K562 (cell line): Measurements from ENCODE around the gene DDIT3. TPM values are rescaled to one million over a fixed set of nuclear protein-coding genes. Genes with fewer than 3 reads are reported as not detected.

Experiments
- ATAC-seq: fragments of 200-7000 bp; cut with Tn5 transposase; 3 replicates; pipeline ENCODE4 v1.9.1; 2020; ENCODE audit warnings: moderate library complexity
- BruUV-seq: library from RNA; stranded (reverse); fragments of 400-500 nt; replicated peaks from 2 replicates; lab custom pipeline; 2021; lab: Mats Ljungman, UMichigan
- CTCF ChIA-PET: fragments of 300-600 bp; formaldehyde crosslinking; extraction: SDS; loops from one replicate; lab custom pipeline; 2021; ENCODE audit warnings: low intra/inter-chr PET ratio; lab: Yijun Ruan, JAX
- POLR2A ChIA-PET: fragments of 300-600, 350-650 bp; sonication (Branson Sonifier 250); formaldehyde crosslinking; extraction: SDS; loops from one replicate; lab custom pipeline; 2021; ENCODE audit warnings: antibody characterized with exemption, inconsistent platforms; lab: Yijun Ruan, JAX
- DNase-seq, 4 experiments: peaks; one replicate each; pipeline versions ENCODE4 v3.0.0 to v3.0.0-alpha.2; 2011 to 2018; ENCODE audit warnings: low spot score in 3 of 4, mixed read lengths in 3 of 4; ENCODE audit errors: extremely low read depth in 1 of 4
- FAIRE-seq: peaks from 2 replicates; lab custom pipeline; 2011; peaks lifted over from hg19 to GRCh38; lab: Jason Lieb, UNC
- H2AFZ ChIP-seq: 2 replicates; pipeline ENCODE4 v1.6.0; 2011; ENCODE audit warnings: low read depth, low read length, control low read depth, inconsistent platforms
- H3K27ac ChIP-seq: fragments of 200-600 bp; 3 replicates; pipeline ENCODE4 v1.8.0; 2011; ENCODE audit warnings: low read depth, mild to moderate bottlenecking, control low read depth, inconsistent platforms, low read length, moderate library complexity, mixed read lengths; ENCODE audit errors: extremely low read depth
- H3K27me3 ChIP-seq, 2 experiments: fragments of 300-600 bp in 1 of 2; 2 replicates in 1 of 2; 3 replicates in 1 of 2; pipeline versions ENCODE4 v1.6.0 to v1.8.0; 2011; ENCODE audit warnings: inconsistent platforms in 2 of 2, low read length in 2 of 2, mild to moderate bottlenecking in 1 of 2, mixed read lengths in 1 of 2, moderate library complexity in 1 of 2; ENCODE audit not compliant: control insufficient read depth in 2 of 2, insufficient read depth in 2 of 2
- H3K36me3 ChIP-seq: fragments of 300-600 bp; 3 replicates; pipeline ENCODE4 v1.8.0; 2011; ENCODE audit warnings: mild to moderate bottlenecking, low read length, inconsistent platforms; ENCODE audit not compliant: control insufficient read depth, insufficient read depth
- H3K4me1 ChIP-seq, 2 experiments: fragments of 200-600 bp in 1 of 2; replicated peaks in 1 of 2; 2 replicates in 1 of 2; 3 replicates in 1 of 2; pipeline versions ENCODE4 v1.5.1 to v1.8.0; 2011; ENCODE audit warnings: inconsistent platforms in 2 of 2, low read length in 2 of 2, mild to moderate bottlenecking in 1 of 2, mixed read lengths in 1 of 2, moderate library complexity in 1 of 2; ENCODE audit not compliant: control insufficient read depth in 2 of 2, insufficient read depth in 2 of 2
- H3K4me2 ChIP-seq: 2 replicates; pipeline ENCODE4 v1.6.1; 2011; ENCODE audit warnings: low read length, control low read depth, inconsistent platforms, mixed read lengths; ENCODE audit not compliant: insufficient read depth
- H3K4me3 ChIP-seq: fragments of 200-600 bp; sonication (generic), shearing (Covaris generic); 2 replicates; pipeline ENCODE4 v1.5.1; 2016; ENCODE audit warnings: control low read depth, inconsistent platforms
- H3K79me2 ChIP-seq: fragments of 200-600 bp; 3 replicates; pipeline ENCODE4 v1.8.0; 2011; ENCODE audit warnings: low read length, inconsistent platforms; ENCODE audit not compliant: control insufficient read depth, insufficient read depth
- H3K9ac ChIP-seq, 2 experiments: 2 replicates each; pipeline versions ENCODE4 v1.6.0 to v1.6.1; 2011; ENCODE audit warnings: low read depth in 2 of 2, low read length in 2 of 2, control low read depth in 1 of 2, inconsistent platforms in 1 of 2, mild to moderate bottlenecking in 1 of 2, mixed read lengths in 1 of 2; ENCODE audit not compliant: insufficient read depth in 1 of 2
- H3K9me1 ChIP-seq: one replicate; pipeline ENCODE4 v1.6.0; 2011; ENCODE audit warnings: inconsistent platforms, mild to moderate bottlenecking, low read length, moderate library complexity; ENCODE audit not compliant: control insufficient read depth, insufficient read depth
- H3K9me3 ChIP-seq: replicated peaks from 2 replicates; pipeline ENCODE4 v1.5.1; 2011; ENCODE audit warnings: low read depth, low read length, inconsistent platforms; ENCODE audit not compliant: control insufficient read depth, insufficient read depth
- H4K20me1 ChIP-seq: replicated peaks from 2 replicates; pipeline ENCODE4 v1.6.1; 2011; ENCODE audit warnings: low read length, inconsistent platforms, mixed read lengths; ENCODE audit not compliant: control insufficient read depth, insufficient read depth
- CAMTA2 ChIP-seq: fragments of 250-450 bp; sonication (Bioruptor Pico); conservative IDR thresholded peaks from 2 replicates; pipeline ENCODE4 v1.5.1; 2022
- DEAF1 ChIP-seq: fragments of 450-650 bp; formaldehyde crosslinking; IDR thresholded peaks from 2 replicates; pipeline ENCODE4 v1.4.0; 2020; ENCODE audit warnings: mild to moderate bottlenecking, moderate library complexity
- ELK1 ChIP-seq: sonication (generic); formaldehyde crosslinking; IDR thresholded peaks from 2 replicates; pipeline ENCODE4 v1.8.1; 2022; ENCODE audit warnings: missing genetic modification reagents
- ETV6 ChIP-seq, 3 experiments: fragments of 150-350 bp in 1 of 3; sonication (generic) in 1 of 3; formaldehyde crosslinking in 1 of 3; IDR thresholded peaks; 2 replicates each; pipeline versions ENCODE4 v1.6.1 to v1.8.0; 2014 to 2022; ENCODE audit warnings: borderline replicate concordance in 2 of 3, low read depth in 2 of 3, antibody characterized with exemption in 1 of 3, low read length in 1 of 3, mild to moderate bottlenecking in 1 of 3, missing genetic modification reagents in 1 of 3
- HMBOX1 ChIP-seq: sonication (generic); IDR thresholded peaks from 2 replicates; pipeline ENCODE4 v1.6.1; 2016
- MAFF ChIP-seq: IDR thresholded peaks from 2 replicates; pipeline ENCODE4 v1.6.1; 2012; ENCODE audit warnings: low read length, improper control_type of control experiment
- MEF2A ChIP-seq: IDR thresholded peaks from 2 replicates; pipeline ENCODE4 v1.6.1; 2011; ENCODE audit warnings: low read depth, mild to moderate bottlenecking, low read length, moderate library complexity; ENCODE audit not compliant: control insufficient read depth
- MTA1 ChIP-seq: fragments of 450-650 bp; IDR thresholded peaks from 2 replicates; pipeline ENCODE4 v1.6.1; 2017; ENCODE audit warnings: borderline replicate concordance
- NR2C1 ChIP-seq, 2 experiments: fragments of 450-650 bp; IDR thresholded peaks; 2 replicates each; pipeline ENCODE4 v1.6.1; 2017; ENCODE audit warnings: mild to moderate bottlenecking in 2 of 2, antibody characterized with exemption in 1 of 2, inconsistent platforms in 1 of 2, missing compliant biosample characterization in 1 of 2, missing genetic modification characterization in 1 of 2
- RFX7 ChIP-seq: fragments of 250-450 bp; sonication (Bioruptor Pico); IDR thresholded peaks from 2 replicates; pipeline ENCODE4 v1.5.1; 2021; ENCODE audit warnings: mild to moderate bottlenecking
- SPI1 ChIP-seq: IDR thresholded peaks from 2 replicates; pipeline ENCODE4 v1.6.1; 2011; ENCODE audit warnings: low read depth, low read length, control low read depth, borderline replicate concordance
- SREBF1 ChIP-seq: fragments of 150-350 bp; IDR thresholded peaks from 2 replicates; pipeline ENCODE4 v1.6.1; 2014; ENCODE audit warnings: antibody characterized with exemption, low read depth, low read length, borderline replicate concordance
- ZBTB7A ChIP-seq: IDR thresholded peaks from 2 replicates; pipeline ENCODE4 v1.6.1; 2011; ENCODE audit warnings: low read depth, mild to moderate bottlenecking, low read length, moderate library complexity, borderline replicate concordance; ENCODE audit not compliant: control insufficient read depth
- ZC3H8 ChIP-seq: fragments of 450-650 bp; IDR thresholded peaks from 2 replicates; pipeline ENCODE4 v1.6.1; 2017
- WGBS: fragments of 100-300 bp; shearing (Covaris generic); methylation state at CpG from one replicate; pipeline ENCODE4 v1.1.6; 2016; ENCODE audit warnings: low coverage, mixed read lengths; ENCODE audit not compliant: insufficient coverage; ENCODE audit errors: missing lambda C conversion rate; 5-methylcytosine and 5-hydroxymethylcytosine counted together
- in situ Hi-C: fragments of 300-500 bp; cut with MboI; formaldehyde crosslinking; loops from 4 replicates; pipeline ENCODE4 v1.15.0; 2018; ENCODE audit warnings: inconsistent platforms, mixed read lengths
- intact Hi-C: fragments of 100-400 bp; cut with micrococcal nuclease; formaldehyde crosslinking; loops from 2 replicates; pipeline ENCODE4 v1.14.2; 2022
- polyA plus RNA-seq, 8 experiments: library from polyadenylated mRNA; depleted of rRNA in 4 of 8; stranded (reverse) in 5 of 8; unstranded in 3 of 8; fragments of >200 nt; fragmentation: Nextera tagmentation in 2 of 8; fragmentation: Illumina TruSeq in 1 of 8; extraction: Ambion mirVana in 2 of 8; extraction: Trizol in 1 of 8; gene quantifications; 2 replicates each; pipeline versions ENCODE4 v1.2.1 to v1.2.3, GENCODE V29; 2011 to 2014; ENCODE audit warnings: inconsistent platforms in 1 of 8, missing spikeins in 1 of 8
- total RNA-seq, 7 experiments: library from RNA; depleted of rRNA in 6 of 7; stranded (reverse); fragments of >200 nt in 6 of 7; fragmentation: Illumina TruSeq in 2 of 7; extraction: Trizol in 2 of 7; gene quantifications; 2 replicates each; pipeline versions ENCODE4 v1.2.1 to v1.2.3, GENCODE V29; 2011 to 2021; ENCODE audit warnings: low replicate concordance in 1 of 7
- TF ChIP-seq, protein P1 (sequence below): fragments of 450-650 bp; IDR thresholded peaks from 2 replicates; pipeline ENCODE4 v1.6.1; 2016; ENCODE audit warnings: borderline replicate concordance

The DDIT3 gene
- total and polyA plus RNA-seq, 9 of the 15 experiments (the other 6 are each of a cell fraction or from before 2014, with no cell fraction given), result 59.1 to 272 (median 89.9) TPM

DNA sequence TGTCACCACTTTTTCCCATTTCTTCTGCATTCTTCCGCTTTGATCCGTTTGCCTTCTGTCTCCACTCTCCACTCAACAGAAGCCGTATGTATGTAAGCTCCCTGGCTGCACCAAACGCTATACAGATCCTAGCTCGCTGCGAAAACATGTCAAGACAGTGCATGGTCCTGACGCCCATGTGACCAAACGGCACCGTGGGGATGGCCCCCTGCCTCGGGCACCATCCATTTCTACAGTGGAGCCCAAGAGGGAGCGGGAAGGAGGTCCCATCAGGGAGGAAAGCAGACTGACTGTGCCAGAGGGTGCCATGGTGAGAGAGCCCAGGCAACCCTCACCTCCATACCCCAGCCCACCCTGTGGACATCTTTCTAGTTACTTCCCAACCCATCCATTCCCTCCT is 52.4 kb downstream of the DDIT3 start (continued):
- TF ChIP-seq, protein P1, sequence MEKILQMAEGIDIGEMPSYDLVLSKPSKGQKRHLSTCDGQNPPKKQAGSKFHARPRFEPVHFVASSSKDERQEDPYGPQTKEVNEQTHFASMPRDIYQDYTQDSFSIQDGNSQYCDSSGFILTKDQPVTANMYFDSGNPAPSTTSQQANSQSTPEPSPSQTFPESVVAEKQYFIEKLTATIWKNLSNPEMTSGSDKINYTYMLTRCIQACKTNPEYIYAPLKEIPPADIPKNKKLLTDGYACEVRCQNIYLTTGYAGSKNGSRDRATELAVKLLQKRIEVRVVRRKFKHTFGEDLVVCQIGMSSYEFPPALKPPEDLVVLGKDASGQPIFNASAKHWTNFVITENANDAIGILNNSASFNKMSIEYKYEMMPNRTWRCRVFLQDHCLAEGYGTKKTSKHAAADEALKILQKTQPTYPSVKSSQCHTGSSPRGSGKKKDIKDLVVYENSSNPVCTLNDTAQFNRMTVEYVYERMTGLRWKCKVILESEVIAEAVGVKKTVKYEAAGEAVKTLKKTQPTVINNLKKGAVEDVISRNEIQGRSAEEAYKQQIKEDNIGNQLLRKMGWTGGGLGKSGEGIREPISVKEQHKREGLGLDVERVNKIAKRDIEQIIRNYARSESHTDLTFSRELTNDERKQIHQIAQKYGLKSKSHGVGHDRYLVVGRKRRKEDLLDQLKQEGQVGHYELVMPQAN, result no peak
- no peak for TF ChIP-seq MAFF
- no peak for TF ChIP-seq MTA1
- TF ChIP-seq ZC3H8, result no peak
- TF ChIP-seq CAMTA2 (CRISPR knock-in tag), result no peak
- no peak for TF ChIP-seq SREBF1

DNA sequence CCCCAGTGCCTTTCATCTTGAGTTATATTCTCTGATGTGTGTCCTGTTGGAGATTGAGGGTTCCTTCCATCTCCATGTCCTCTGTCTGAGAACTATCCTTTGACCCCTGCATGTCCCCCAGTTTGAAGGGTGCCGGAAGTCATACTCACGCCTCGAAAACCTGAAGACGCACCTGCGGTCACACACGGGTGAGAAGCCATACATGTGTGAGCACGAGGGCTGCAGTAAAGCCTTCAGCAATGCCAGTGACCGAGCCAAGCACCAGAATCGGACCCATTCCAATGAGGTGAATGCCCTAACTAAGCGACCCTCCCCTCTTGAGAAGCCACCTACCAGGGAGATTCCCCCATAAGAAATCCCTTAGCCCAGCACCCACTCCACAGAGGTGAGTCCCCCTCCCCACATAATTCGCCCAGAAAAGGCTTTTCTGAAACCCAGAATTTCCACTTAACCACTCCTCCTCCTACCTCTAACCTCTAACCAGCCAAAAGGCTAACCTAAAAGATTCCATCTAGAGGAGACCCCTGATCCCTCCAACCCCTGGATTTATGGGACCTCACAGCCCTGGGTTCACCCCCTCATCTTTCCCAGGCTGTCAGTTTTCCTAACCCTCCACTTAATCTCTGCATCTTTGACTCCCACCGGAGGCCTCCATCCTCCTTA is 53.0 kb downstream of the DDIT3 start:
- POLR2A ChIA-PET, result interaction anchor here (0.7 to 1.1 kb wide), 2 partner anchors 20 to 34 kb away, joined by 3 read pairs; no protein-coding TSS in a partner anchor
- DNase-seq (no peak), ATAC-seq (no peak), FAIRE-seq (no peak)
- intact Hi-C loops, result no loop called here
- 24% methylated on average over 12 of the region's 12 CpGs for WGBS
- H4K20me1 ChIP-seq, result no peaks in the 10 kb centered on the region
- no peak overlapping the region for H3K4me3 ChIP-seq
- no peak overlapping the region; a peak in 1 of 4 replicates for H3K9ac ChIP-seq
- H3K79me2 ChIP-seq, result no peaks in the 10 kb centered on the region
- no peaks in the 10 kb centered on the region for H3K9me3 ChIP-seq
- CTCF ChIA-PET, result no interaction called here
- no peak overlapping the region for H3K27ac ChIP-seq
- no peaks in the 10 kb centered on the region for H3K36me3 ChIP-seq
- no peak overlapping the region for H3K4me2 ChIP-seq
- H3K9me1 ChIP-seq, result no peaks in the 10 kb centered on the region
- H2AFZ ChIP-seq, result no peak overlapping the region
- peaks cover 8 to 13% of the 10 kb centered on the region in 2 experiments for H3K4me1 ChIP-seq
- H3K27me3 ChIP-seq, result peaks cover 16 to 52% of the 10 kb centered on the region in 2 experiments; a peak in 3 of 5 replicates
- no TSS peak for BruUV-seq
- in situ Hi-C loops, result no loop called here
- TF ChIP-seq RFX7 (CRISPR knock-in tag) (no peak), DEAF1 (CRISPR knock-in tag) (no peak), MEF2A (no peak), HMBOX1 (no peak), ELK1 (no peak), SPI1 (no peak), NR2C1 (IDR thresholded peaks at IDR 0.05) (no peak), NR2C1 (tag; IDR thresholded peaks at IDR 0.05) (no peak), ZBTB7A (no peak), ETV6 (IDR thresholded peaks at IDR 0.05; ENCODE audit: borderline replicate concordance in 1 of 2, low read depth in 2 of 2, low read length in 1 of 2) (no peak), ETV6 (CRISPR knock-in tag; IDR thresholded peaks at IDR 0.05; ENCODE audit: borderline replicate concordance) (no peak)
